B cell (primary cell): Measurements from ENCODE around the gene NUP85. TPM values are rescaled to one million over a fixed set of nuclear protein-coding genes. Genes with fewer than 3 reads are reported as not detected.
A peak's percentile ranks its signal among the peaks of the same experiment; 100 is the strongest.

ENCODE experiments used
- ATAC-seq: fragments of 200-7000 bp; cut with Tn5 transposase; one replicate; pipeline ENCODE4 v1.10.0; 2021; ENCODE audit warnings: low read depth, mild to moderate bottlenecking, moderate number of reproducible peaks, moderate library complexity
- CTCF ChIA-PET: fragments of 350-600 bp; sonication (Branson Sonifier 250); formaldehyde crosslinking; loops from one replicate; lab custom pipeline; 2021; ENCODE audit warnings: antibody characterized with exemption, inconsistent platforms; lab: Charles Lee
- POLR2A ChIA-PET: fragments of 350-600 bp; sonication (Branson Sonifier 250); formaldehyde crosslinking; loops from one replicate; lab custom pipeline; 2021; ENCODE audit warnings: antibody characterized with exemption; lab: Charles Lee
- DNase-seq: peaks from one replicate; pipeline ENCODE4 v3.0.0; 2013
- H2AFZ ChIP-seq: 2 replicates; pipeline ENCODE4 v1.6.1; 2012; ENCODE audit warnings: mild to moderate bottlenecking, low read depth, low read length; ENCODE audit not compliant: insufficient read depth, poor library complexity, severe bottlenecking
- H3K27ac ChIP-seq, 2 donors: 1 replicate in 1 of 2; 2 replicates in 1 of 2; pipeline ENCODE4 v1.5.1; 2012 to 2013; ENCODE audit warnings: low read length in 2 of 2, mild to moderate bottlenecking in 2 of 2, moderate library complexity in 1 of 2
- H3K27me3 ChIP-seq, 4 experiments: fragments of 200-600 bp in 1 of 4; sonication (generic) in 1 of 4; replicated peaks in 1 of 4; 1 replicate in 2 of 4; 2 replicates in 2 of 4; pipeline versions ENCODE4 v1.6.1 to v1.7.0; 2013 to 2016; ENCODE audit warnings: low read length in 3 of 4, mild to moderate bottlenecking in 2 of 4, mixed read lengths in 1 of 4, moderate library complexity in 1 of 4; ENCODE audit not compliant: insufficient read depth in 4 of 4, control insufficient read depth in 3 of 4; ENCODE audit errors: control extremely low read depth in 1 of 4
- H3K36me3 ChIP-seq, 2 experiments: replicated peaks in 1 of 2; 1 replicate in 1 of 2; 2 replicates in 1 of 2; pipeline versions ENCODE4 v1.6.1 to v1.7.1; 2013; ENCODE audit warnings: low read length in 1 of 2; ENCODE audit not compliant: insufficient read depth in 2 of 2, control insufficient read depth in 1 of 2; ENCODE audit errors: control extremely low read depth in 1 of 2, extremely low read depth in 1 of 2
- H3K4me1 ChIP-seq, 2 donors: fragments of 200-600 bp in 1 of 2; sonication (generic) in 1 of 2; 1 replicate in 1 of 2; 2 replicates in 1 of 2; pipeline versions ENCODE4 v1.5.1 to v1.6.1; 2013 to 2017; ENCODE audit warnings: low read length in 2 of 2; ENCODE audit not compliant: control insufficient read depth in 2 of 2, insufficient read depth in 2 of 2
- H3K4me2 ChIP-seq: replicated peaks from 2 replicates; pipeline ENCODE3; 2012; ENCODE audit warnings: mild to moderate bottlenecking, low read depth, low read length; ENCODE audit not compliant: poor library complexity, severe bottlenecking
- H3K4me3 ChIP-seq, 5 experiments: fragments of 200-600 bp in 1 of 5; sonication (generic) in 1 of 5; 1 replicate in 3 of 5; 2 replicates in 2 of 5; pipeline versions ENCODE4 v1.5.1 to v1.7.0; 2011 to 2016; ENCODE audit warnings: low read length in 4 of 5, mild to moderate bottlenecking in 4 of 5, low read depth in 2 of 5, control low read depth in 1 of 5, moderate library complexity in 1 of 5; ENCODE audit not compliant: insufficient read depth in 1 of 5; ENCODE audit errors: control extremely low read depth in 1 of 5, extremely low read depth in 1 of 5
- H3K79me2 ChIP-seq: fragments of 200-600 bp; sonication (generic); one replicate; pipeline ENCODE4 v1.6.0; 2016; ENCODE audit warnings: low read length; ENCODE audit not compliant: control insufficient read depth, insufficient read depth
- H3K9ac ChIP-seq: fragments of 200-600 bp; sonication (generic); 2 replicates; pipeline ENCODE4 v1.6.1; 2017; ENCODE audit warnings: mild to moderate bottlenecking, low read length, moderate library complexity
- H3K9me3 ChIP-seq, 3 donors: one replicate each; pipeline versions ENCODE4 v1.6.1 to v1.7.1; 2013; ENCODE audit warnings: low read length in 2 of 3; ENCODE audit not compliant: control insufficient read depth in 2 of 3, insufficient read depth in 1 of 3; ENCODE audit errors: control extremely low read depth in 1 of 3
- H4K20me1 ChIP-seq: 2 replicates; pipeline ENCODE4 v1.6.0; 2012; ENCODE audit warnings: mild to moderate bottlenecking, low read length; ENCODE audit not compliant: insufficient read depth, control insufficient read depth, poor library complexity, severe bottlenecking
- H3K27ac Mint-ChIP-seq: one replicate; pipeline ENCODE4 v1.8.0; 2021; ENCODE audit warnings: mixed read lengths
- H3K27me3 Mint-ChIP-seq: one replicate; pipeline ENCODE4 v1.8.0; 2021; ENCODE audit warnings: mixed read lengths
- H3K4me1 Mint-ChIP-seq: one replicate; pipeline ENCODE4 v1.8.0; 2021; ENCODE audit warnings: mixed read lengths
- H3K4me3 Mint-ChIP-seq: one replicate; pipeline ENCODE4 v1.8.0; 2021; ENCODE audit warnings: mixed read lengths
- H3K9me3 Mint-ChIP-seq: one replicate; pipeline ENCODE4 v1.8.0; 2022; ENCODE audit warnings: mixed read lengths; ENCODE audit not compliant: insufficient read depth
- EZH2 ChIP-seq: IDR thresholded peaks from 2 replicates; pipeline ENCODE4 v1.6.1; 2012; ENCODE audit warnings: borderline replicate concordance, low read depth, mild to moderate bottlenecking, moderate library complexity, low read length; ENCODE audit not compliant: insufficient read depth, poor library complexity, severe bottlenecking
- WGBS: methylation state at CpG from one replicate; pipeline ENCODE4 v1.1.5; 2013; ENCODE audit warnings: missing lambda C conversion rate; ENCODE audit not compliant: insufficient coverage; 5-methylcytosine and 5-hydroxymethylcytosine counted together
- intact Hi-C: fragments of 100-400 bp; cut with micrococcal nuclease; formaldehyde crosslinking; loops from one replicate; pipeline ENCODE4 v1.10.0; 2022
- polyA plus RNA-seq: library from polyadenylated mRNA; depleted of rRNA; stranded (reverse); fragments of >200 nt; gene quantifications from 2 replicates; pipeline ENCODE4 v1.2.3, GENCODE V29; 2012
- total RNA-seq, 2 donors: library from RNA; stranded (reverse); fragments of 120-200 nt in 1 of 2; gene quantifications; 1 replicate in 1 of 2; 2 replicates in 1 of 2; pipeline versions ENCODE4 v1.2.3 to v1.2.4, GENCODE V29; 2013 to 2022
- TF ChIP-seq, protein P1 (sequence below): fragments of 200-600 bp; IDR thresholded peaks from one replicate; pipeline ENCODE4 v1.8.0; 2022; ENCODE audit warnings: antibody characterized with exemption, mild to moderate bottlenecking

Gene NUP85
- total and polyA plus RNA-seq, 2 donors (not counting 1 experiment from before 2014, with no cell fraction given), result 97.5 to 142 TPM

- Histone ChIP-seq H4K20me1 (peaks cover 40% of the 10 kb centered on the region), H2AFZ (no peak overlapping the region), H3K36me3 (peaks cover 0 to 56% of the 10 kb centered on the region in 2 experiments), H3K4me3 (no peak overlapping the region), H3K4me2 (no peak overlapping the region), H3K4me1 (peaks cover 32 to 74% of the 10 kb centered on the region in 2 donors), H3K27ac (peak overlapping the region in 1 of 2 donors; percentile 23), H3K79me2 (peaks cover 65% of the 10 kb centered on the region), H3K9ac (no peak overlapping the region), H3K27me3 (no peaks in the 10 kb centered on the region), H3K9me3 (no peaks in the 10 kb centered on the region)
- ATAC-seq, result no peak
- Mint-ChIP-seq H3K4me1 (peaks cover 55% of the 10 kb centered on the region), H3K27me3 (no peaks in the 10 kb centered on the region), H3K4me3 (no peak overlapping the region), H3K9me3 (no peaks in the 10 kb centered on the region), H3K27ac (peak overlapping the region; percentile 73)
- 98% methylated on average over 10 of the region's 12 CpGs for WGBS
- DNase-seq, result no peak
- intact Hi-C loops, result no loop called here
- ChIA-PET CTCF (no interaction called here), POLR2A (interaction anchor here (0.7 kb wide), 1 partner anchor 73 kb away, joined by 3 read pairs; no protein-coding TSS in a partner anchor)
- TF ChIP-seq, protein P1, sequence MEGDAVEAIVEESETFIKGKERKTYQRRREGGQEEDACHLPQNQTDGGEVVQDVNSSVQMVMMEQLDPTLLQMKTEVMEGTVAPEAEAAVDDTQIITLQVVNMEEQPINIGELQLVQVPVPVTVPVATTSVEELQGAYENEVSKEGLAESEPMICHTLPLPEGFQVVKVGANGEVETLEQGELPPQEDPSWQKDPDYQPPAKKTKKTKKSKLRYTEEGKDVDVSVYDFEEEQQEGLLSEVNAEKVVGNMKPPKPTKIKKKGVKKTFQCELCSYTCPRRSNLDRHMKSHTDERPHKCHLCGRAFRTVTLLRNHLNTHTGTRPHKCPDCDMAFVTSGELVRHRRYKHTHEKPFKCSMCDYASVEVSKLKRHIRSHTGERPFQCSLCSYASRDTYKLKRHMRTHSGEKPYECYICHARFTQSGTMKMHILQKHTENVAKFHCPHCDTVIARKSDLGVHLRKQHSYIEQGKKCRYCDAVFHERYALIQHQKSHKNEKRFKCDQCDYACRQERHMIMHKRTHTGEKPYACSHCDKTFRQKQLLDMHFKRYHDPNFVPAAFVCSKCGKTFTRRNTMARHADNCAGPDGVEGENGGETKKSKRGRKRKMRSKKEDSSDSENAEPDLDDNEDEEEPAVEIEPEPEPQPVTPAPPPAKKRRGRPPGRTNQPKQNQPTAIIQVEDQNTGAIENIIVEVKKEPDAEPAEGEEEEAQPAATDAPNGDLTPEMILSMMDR, result no peak
- TF ChIP-seq EZH2, result no peak
These were observed 40.9 kb downstream of the NUP85 start for GRCh38 chr17:75246404-75246803.

DNA sequence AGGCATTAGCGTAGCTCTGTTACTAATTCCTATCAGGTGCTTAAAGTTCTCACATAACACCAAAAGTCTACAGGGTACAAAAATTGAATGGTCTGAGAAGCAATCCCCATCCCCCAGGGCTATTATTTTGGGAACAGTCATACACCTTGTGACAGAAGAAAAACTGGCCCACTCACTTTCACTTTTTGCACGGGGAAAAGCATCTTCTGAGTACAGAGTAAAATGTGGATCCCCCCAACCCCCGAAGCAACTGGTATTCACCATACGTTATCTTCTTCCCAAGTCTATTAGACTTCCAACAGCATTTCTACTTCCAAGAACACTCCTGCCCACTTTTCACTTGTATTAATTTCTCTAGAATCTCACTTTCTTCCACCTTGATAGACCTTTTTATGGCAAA is 44.1 kb downstream of the NUP85 start:
- peak overlapping the region; percentile 49 to 68 for H3K27ac ChIP-seq

More for the DNA sequence above, 44.1 kb downstream of the NUP85 start:
- H3K9me3 ChIP-seq, result no peaks in the 10 kb centered on the region
- no peak for DNase-seq
- TF ChIP-seq EZH2, result no peak
- TF ChIP-seq, protein P1, result no peak
- peak overlapping the region; percentile 49 for H3K4me2 ChIP-seq
- no peak overlapping the region for H2AFZ ChIP-seq
- peak overlapping the region; percentile 25 for H3K9ac ChIP-seq
- no peak overlapping the region for H3K4me3 ChIP-seq
- peaks cover 35 to 54% of the 10 kb centered on the region in 2 donors for H3K4me1 ChIP-seq
- intact Hi-C loops, result no loop called here
- ChIA-PET CTCF (interaction anchor here (0.6 to 4.3 kb wide), 11 partner anchors 9 to 290 kb away, joined by 3 to 21 read pairs (median 4); partner anchors contain the start of genes GGA3, MIF4GD and MRPS7), POLR2A (interaction anchor here (0.7 to 2.9 kb wide), 3 partner anchors 12 to 48 kb away, joined by 3 to 41 read pairs (median 3); partner anchors contain the start of genes GGA3, MIF4GD and MRPS7)
- peaks cover 57% of the 10 kb centered on the region for H3K4me1 Mint-ChIP-seq
- H3K9me3 Mint-ChIP-seq, result no peaks in the 10 kb centered on the region
- peak overlapping the region; percentile 91 for H3K27ac Mint-ChIP-seq
- 78% methylated on average over 4 of the region's 4 CpGs for WGBS
- peaks cover 0 to 30% of the 10 kb centered on the region in 2 experiments for H3K36me3 ChIP-seq
- H3K79me2 ChIP-seq, result peaks cover 73% of the 10 kb centered on the region
- no peaks in the 10 kb centered on the region for H3K27me3 ChIP-seq
- ATAC-seq, result no peak
- peaks cover 45% of the 10 kb centered on the region for H4K20me1 ChIP-seq
- peak overlapping the region; percentile 71 for H3K4me3 Mint-ChIP-seq
- no peaks in the 10 kb centered on the region for H3K27me3 Mint-ChIP-seq
